K562 (cell line): Measurements from ENCODE around the gene DCAF15. TPM values are rescaled to one million over a fixed set of nuclear protein-coding genes. Genes with fewer than 3 reads are reported as not detected.

Experiments used
- MAFG ChIP-seq: fragments of 450-650 bp; conservative IDR thresholded peaks from 2 replicates; pipeline ENCODE4 v1.6.1; 2016; ENCODE audit warnings: missing genetic modification characterization, missing compliant biosample characterization
- ZNF232 ChIP-seq: sonication (generic); formaldehyde crosslinking; IDR thresholded peaks from 2 replicates; pipeline ENCODE4 v1.8.0; 2022; ENCODE audit warnings: mild to moderate bottlenecking, missing genetic modification reagents
- ZNF407 ChIP-seq: fragments of 450-650 bp; IDR thresholded peaks from 2 replicates; pipeline ENCODE4 v1.6.1; 2016; ENCODE audit warnings: low read depth
- polyA plus RNA-seq, 8 experiments: library from polyadenylated mRNA; depleted of rRNA in 4 of 8; stranded (reverse) in 5 of 8; unstranded in 3 of 8; fragments of >200 nt; fragmentation: Nextera tagmentation in 2 of 8; fragmentation: Illumina TruSeq in 1 of 8; extraction: Ambion mirVana in 2 of 8; extraction: Trizol in 1 of 8; gene quantifications; 2 replicates each; pipeline versions ENCODE4 v1.2.1 to v1.2.3, GENCODE V29; 2011 to 2014; ENCODE audit warnings: inconsistent platforms in 1 of 8, missing spikeins in 1 of 8
- total RNA-seq, 7 experiments: library from RNA; depleted of rRNA in 6 of 7; stranded (reverse); fragments of >200 nt in 6 of 7; fragmentation: Illumina TruSeq in 2 of 7; extraction: Trizol in 2 of 7; gene quantifications; 2 replicates each; pipeline versions ENCODE4 v1.2.1 to v1.2.3, GENCODE V29; 2011 to 2021; ENCODE audit warnings: low replicate concordance in 1 of 7
- TF ChIP-seq, protein P1 (sequence below): fragments of 450-650 bp; IDR thresholded peaks from 2 replicates; pipeline ENCODE4 v1.6.1; 2016

The DCAF15 gene
- total and polyA plus RNA-seq, 9 of the 15 experiments (the other 6 are each of a cell fraction or from before 2014, with no cell fraction given): 0.17 to 68.5 (median 27.7) TPM

GRCh38 chr19:13997631-13997962 lies 45.3 kb downstream of the DCAF15 start (continued):
- TF ChIP-seq MAFG (tag) (no peak), ZNF407 (no peak), ZNF232 (CRISPR knock-in tag) (no peak)
- TF ChIP-seq, protein P1, sequence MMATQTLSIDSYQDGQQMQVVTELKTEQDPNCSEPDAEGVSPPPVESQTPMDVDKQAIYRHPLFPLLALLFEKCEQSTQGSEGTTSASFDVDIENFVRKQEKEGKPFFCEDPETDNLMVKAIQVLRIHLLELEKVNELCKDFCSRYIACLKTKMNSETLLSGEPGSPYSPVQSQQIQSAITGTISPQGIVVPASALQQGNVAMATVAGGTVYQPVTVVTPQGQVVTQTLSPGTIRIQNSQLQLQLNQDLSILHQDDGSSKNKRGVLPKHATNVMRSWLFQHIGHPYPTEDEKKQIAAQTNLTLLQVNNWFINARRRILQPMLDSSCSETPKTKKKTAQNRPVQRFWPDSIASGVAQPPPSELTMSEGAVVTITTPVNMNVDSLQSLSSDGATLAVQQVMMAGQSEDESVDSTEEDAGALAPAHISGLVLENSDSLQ: no peak
